K562 (cell line): ENCODE results near the gene TMEM242. TPM values are rescaled to one million over a fixed set of nuclear protein-coding genes. Genes with fewer than 3 reads are reported as not detected.

Source experiments
- ARNT ChIP-seq, 2 experiments: fragments of 450-650 bp; IDR thresholded peaks; 2 replicates each; pipeline ENCODE4 v1.6.1; 2016; ENCODE audit warnings: mild to moderate bottlenecking in 1 of 2
- BMI1 ChIP-seq: fragments of 150-350 bp; IDR thresholded peaks from 2 replicates; pipeline ENCODE4 v1.6.1; 2014; ENCODE audit warnings: low read length
- CREM ChIP-seq: IDR thresholded peaks from 2 replicates; pipeline ENCODE4 v1.6.1; 2014; ENCODE audit warnings: antibody characterized with exemption, low read depth
- ELF1 ChIP-seq: fragments of 200-800 bp; sonication (Bioruptor generic); IDR thresholded peaks from 2 replicates; pipeline ENCODE4 v1.6.1; 2016; ENCODE audit warnings: missing genetic modification characterization, missing compliant biosample characterization
- HIVEP1 ChIP-seq: fragments of 250-450 bp; sonication (Bioruptor Pico); IDR thresholded peaks from 2 replicates; pipeline ENCODE4 v1.4.0; 2020; ENCODE audit warnings: mild to moderate bottlenecking
- JUND ChIP-seq, 2 experiments: IDR thresholded peaks; 2 replicates in 1 of 2; 3 replicates in 1 of 2; pipeline ENCODE4 v1.6.1; 2011; ENCODE audit warnings: borderline replicate concordance in 2 of 2, low read depth in 2 of 2, low read length in 2 of 2, improper control_type of control experiment in 1 of 2, missing biosample characterization in 1 of 2, missing genetic modification characterization in 1 of 2, missing genetic modification reagents in 1 of 2
- KAT2B ChIP-seq: IDR thresholded peaks from one replicate; pipeline ENCODE4 v1.6.1; 2012; ENCODE audit warnings: low read depth, mild to moderate bottlenecking, control low read depth, inconsistent platforms, low read length, moderate library complexity
- KAT7 ChIP-seq: sonication (generic); formaldehyde crosslinking; IDR thresholded peaks from 2 replicates; pipeline ENCODE4 v1.8.0; 2022; ENCODE audit warnings: missing genetic modification reagents, mild to moderate bottlenecking, borderline replicate concordance
- MEF2A ChIP-seq: IDR thresholded peaks from 2 replicates; pipeline ENCODE4 v1.6.1; 2011; ENCODE audit warnings: low read depth, mild to moderate bottlenecking, low read length, moderate library complexity; ENCODE audit not compliant: control insufficient read depth
- NELFE ChIP-seq: IDR thresholded peaks from 2 replicates; pipeline ENCODE4 v1.6.1; 2011; ENCODE audit warnings: mild to moderate bottlenecking; ENCODE audit not compliant: insufficient read depth, insufficient read length
- NR2C1 ChIP-seq, 2 experiments: fragments of 450-650 bp; IDR thresholded peaks; 2 replicates each; pipeline ENCODE4 v1.6.1; 2017; ENCODE audit warnings: mild to moderate bottlenecking in 2 of 2, antibody characterized with exemption in 1 of 2, inconsistent platforms in 1 of 2, missing compliant biosample characterization in 1 of 2, missing genetic modification characterization in 1 of 2
- SIN3A ChIP-seq, 2 experiments: fragments of 150-350 bp in 1 of 2; IDR thresholded peaks; 2 replicates each; pipeline ENCODE4 v1.6.1; 2011 to 2016; ENCODE audit warnings: borderline replicate concordance in 2 of 2, low read depth in 2 of 2, low read length in 2 of 2, mild to moderate bottlenecking in 2 of 2, moderate library complexity in 2 of 2; ENCODE audit not compliant: control insufficient read depth in 1 of 2
- SMARCC2 ChIP-seq: fragments of 450-650 bp; IDR thresholded peaks from 2 replicates; pipeline ENCODE4 v1.6.1; 2017; ENCODE audit warnings: antibody characterized with exemption, moderate library complexity, mild to moderate bottlenecking, low read depth
- TFE3 ChIP-seq: fragments of 450-650 bp; formaldehyde crosslinking; IDR thresholded peaks from 2 replicates; pipeline ENCODE4 v1.4.0; 2020; ENCODE audit warnings: mild to moderate bottlenecking, mixed read lengths
- ZBTB17 ChIP-seq: fragments of 450-650 bp; formaldehyde crosslinking; IDR thresholded peaks from 2 replicates; pipeline ENCODE4 v1.4.0; 2020; ENCODE audit warnings: mild to moderate bottlenecking
- ZEB2 ChIP-seq: fragments of 450-650 bp; IDR thresholded peaks from 2 replicates; pipeline ENCODE4 v1.6.1; 2016
- ZNF217 ChIP-seq: sonication (generic); formaldehyde crosslinking; IDR thresholded peaks from 2 replicates; pipeline ENCODE4 v1.8.0; 2022; ENCODE audit warnings: mild to moderate bottlenecking, missing genetic modification reagents
- ZNF41 ChIP-seq: fragments of 250-450 bp; sonication (Bioruptor Pico); conservative IDR thresholded peaks from 2 replicates; pipeline ENCODE4 v1.4.0; 2020; ENCODE audit warnings: mild to moderate bottlenecking
- ZNF449 ChIP-seq: fragments of 250-450 bp; sonication (Bioruptor Pico); IDR thresholded peaks from 2 replicates; pipeline ENCODE4 v1.8.0; 2022; ENCODE audit warnings: moderate library complexity, mild to moderate bottlenecking, inconsistent platforms
- ZNF79 ChIP-seq: fragments of 250-450 bp; sonication (Bioruptor Pico); IDR thresholded peaks from 2 replicates; pipeline ENCODE4 v1.4.0; 2020; ENCODE audit warnings: low read depth, mild to moderate bottlenecking, moderate library complexity
- polyA plus RNA-seq, 8 experiments: library from polyadenylated mRNA; depleted of rRNA in 4 of 8; stranded (reverse) in 5 of 8; unstranded in 3 of 8; fragments of >200 nt; fragmentation: Nextera tagmentation in 2 of 8; fragmentation: Illumina TruSeq in 1 of 8; extraction: Ambion mirVana in 2 of 8; extraction: Trizol in 1 of 8; gene quantifications; 2 replicates each; pipeline versions ENCODE4 v1.2.1 to v1.2.3, GENCODE V29; 2011 to 2014; ENCODE audit warnings: inconsistent platforms in 1 of 8, missing spikeins in 1 of 8
- total RNA-seq, 7 experiments: library from RNA; depleted of rRNA in 6 of 7; stranded (reverse); fragments of >200 nt in 6 of 7; fragmentation: Illumina TruSeq in 2 of 7; extraction: Trizol in 2 of 7; gene quantifications; 2 replicates each; pipeline versions ENCODE4 v1.2.1 to v1.2.3, GENCODE V29; 2011 to 2021; ENCODE audit warnings: low replicate concordance in 1 of 7
- TF ChIP-seq, protein P1 (sequence below): sonication (generic); formaldehyde crosslinking; IDR thresholded peaks from 2 replicates; pipeline ENCODE4 v1.8.0; 2022; ENCODE audit warnings: missing genetic modification reagents, mild to moderate bottlenecking, moderate library complexity, borderline replicate concordance
- TF ChIP-seq, protein P2 (sequence below): sonication (generic); IDR thresholded peaks from 2 replicates; pipeline ENCODE4 v1.6.1; 2016

Gene TMEM242
- total and polyA plus RNA-seq, 9 of the 15 experiments (the other 6 are each of a cell fraction or from before 2014, with no cell fraction given) = 9.5 to 35.3 (median 16.5) TPM

GRCh38 chr6:157323255-157323965 lies at the start of gene TMEM242 (continued):
- TF ChIP-seq NELFE = no peak
- TF ChIP-seq KAT7 (CRISPR knock-in tag) = no peak; the same call in 1 of the 2 replicates
- TF ChIP-seq, protein P1, sequence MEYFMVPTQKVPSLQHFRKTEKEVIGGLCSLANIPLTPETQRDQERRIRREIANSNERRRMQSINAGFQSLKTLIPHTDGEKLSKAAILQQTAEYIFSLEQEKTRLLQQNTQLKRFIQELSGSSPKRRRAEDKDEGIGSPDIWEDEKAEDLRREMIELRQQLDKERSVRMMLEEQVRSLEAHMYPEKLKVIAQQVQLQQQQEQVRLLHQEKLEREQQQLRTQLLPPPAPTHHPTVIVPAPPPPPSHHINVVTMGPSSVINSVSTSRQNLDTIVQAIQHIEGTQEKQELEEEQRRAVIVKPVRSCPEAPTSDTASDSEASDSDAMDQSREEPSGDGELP (CRISPR knock-in tag) = peak; percentile 92
- peak; percentile 79 for TF ChIP-seq MEF2A
- TF ChIP-seq ELF1 (tag) = no peak; the same call in 1 of the 2 replicates
- no peak; the same call in 1 of the 2 replicates for TF ChIP-seq ZNF79 (CRISPR knock-in tag)
- TF ChIP-seq TFE3 (CRISPR knock-in tag) = no peak
- peak; percentile 88 for TF ChIP-seq CREM
- no peak for TF ChIP-seq KAT2B
- TF ChIP-seq BMI1 = no peak; the same call in 1 of the 2 replicates
- TF ChIP-seq SIN3A (IDR thresholded peaks at IDR 0.05; ENCODE audit: borderline replicate concordance in 2 of 2, control insufficient read depth in 1 of 2, low read depth in 2 of 2, low read length in 2 of 2) = peak; percentile 7 to 82; a peak in 1 of 4 replicates
- TF ChIP-seq ZNF217 (CRISPR knock-in tag) = no peak
- TF ChIP-seq ZBTB17 (CRISPR knock-in tag) = peak; percentile 34; the same call in 1 of the 2 replicates
- peak in 1 of 2 experiments; percentile 84; a peak in 3 of 4 replicates for TF ChIP-seq ARNT (IDR thresholded peaks at IDR 0.05)
- no peak for TF ChIP-seq HIVEP1
- peak; percentile 97 for TF ChIP-seq ZEB2
- peak; percentile 62 for TF ChIP-seq ZNF41 (CRISPR knock-in tag)
- TF ChIP-seq ZNF449 (CRISPR knock-in tag) = no peak; the same call in 1 of the 2 replicates
- no peak for TF ChIP-seq SMARCC2
- TF ChIP-seq, protein P2, sequence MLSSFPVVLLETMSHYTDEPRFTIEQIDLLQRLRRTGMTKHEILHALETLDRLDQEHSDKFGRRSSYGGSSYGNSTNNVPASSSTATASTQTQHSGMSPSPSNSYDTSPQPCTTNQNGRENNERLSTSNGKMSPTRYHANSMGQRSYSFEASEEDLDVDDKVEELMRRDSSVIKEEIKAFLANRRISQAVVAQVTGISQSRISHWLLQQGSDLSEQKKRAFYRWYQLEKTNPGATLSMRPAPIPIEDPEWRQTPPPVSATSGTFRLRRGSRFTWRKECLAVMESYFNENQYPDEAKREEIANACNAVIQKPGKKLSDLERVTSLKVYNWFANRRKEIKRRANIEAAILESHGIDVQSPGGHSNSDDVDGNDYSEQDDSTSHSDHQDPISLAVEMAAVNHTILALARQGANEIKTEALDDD = 0 out of 2 replicates have a peak, but pooled peaks have one; percentile 17
- TF ChIP-seq NR2C1 (IDR thresholded peaks at IDR 0.05) = peak; percentile 75
- peak; percentile 93 for TF ChIP-seq NR2C1 (tag; IDR thresholded peaks at IDR 0.05)
- TF ChIP-seq JUND (IDR thresholded peaks at IDR 0.05; ENCODE audit: borderline replicate concordance, low read depth, low read length) = peak; percentile 77
- TF ChIP-seq JUND (tag; IDR thresholded peaks at IDR 0.05; ENCODE audit: borderline replicate concordance, low read depth, low read length) = no peak; the same call in 2 of the 3 replicates
